Body of pancreas (tissue), 4 donors: ENCODE measurements around the gene DPY19L3.
"Not testable (repeated sequence)": the region's sequence is repeated elsewhere in the genome, so short reads cannot be mapped to it uniquely, and the experiment has no call there.

Source experiments
- POLR2A ChIP-seq, 3 donors: fragments of 450-650 bp; IDR thresholded peaks; one replicate each; pipeline ENCODE4 v1.6.1; 2016; ENCODE audit warnings: antibody characterized with exemption in 3 of 3, mild to moderate bottlenecking in 2 of 3
- TF ChIP-seq, protein P1 (sequence below), 7 experiments: fragments of 450-650 bp in 4 of 7; fragments of 200-600 bp in 3 of 7; sonication (generic) in 3 of 7; IDR thresholded peaks; one replicate each; pipeline ENCODE4 v1.5.1; 2016 to 2019; ENCODE audit warnings: antibody characterized with exemption in 7 of 7

DNA sequence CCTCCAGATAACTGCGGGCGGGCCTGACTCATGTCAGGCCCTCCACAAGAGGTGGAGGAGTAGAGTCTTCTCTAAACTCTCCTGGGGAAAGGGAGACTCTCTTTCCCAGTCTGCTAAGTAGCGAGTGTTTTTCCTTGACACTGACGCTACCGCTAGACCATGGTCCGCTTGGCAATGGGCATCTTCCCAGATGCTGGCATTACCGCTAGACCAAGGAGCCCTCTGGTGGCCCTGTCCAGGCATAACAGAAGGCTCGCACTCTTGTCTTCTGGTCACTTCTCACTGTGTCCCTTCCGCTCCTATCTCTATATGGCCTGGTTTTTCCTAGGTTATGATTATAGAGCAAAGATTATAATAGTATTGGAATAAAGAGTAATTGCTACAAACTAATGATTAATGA is 28.5 kb upstream of the DPY19L3 start:
- TF ChIP-seq, protein P1, sequence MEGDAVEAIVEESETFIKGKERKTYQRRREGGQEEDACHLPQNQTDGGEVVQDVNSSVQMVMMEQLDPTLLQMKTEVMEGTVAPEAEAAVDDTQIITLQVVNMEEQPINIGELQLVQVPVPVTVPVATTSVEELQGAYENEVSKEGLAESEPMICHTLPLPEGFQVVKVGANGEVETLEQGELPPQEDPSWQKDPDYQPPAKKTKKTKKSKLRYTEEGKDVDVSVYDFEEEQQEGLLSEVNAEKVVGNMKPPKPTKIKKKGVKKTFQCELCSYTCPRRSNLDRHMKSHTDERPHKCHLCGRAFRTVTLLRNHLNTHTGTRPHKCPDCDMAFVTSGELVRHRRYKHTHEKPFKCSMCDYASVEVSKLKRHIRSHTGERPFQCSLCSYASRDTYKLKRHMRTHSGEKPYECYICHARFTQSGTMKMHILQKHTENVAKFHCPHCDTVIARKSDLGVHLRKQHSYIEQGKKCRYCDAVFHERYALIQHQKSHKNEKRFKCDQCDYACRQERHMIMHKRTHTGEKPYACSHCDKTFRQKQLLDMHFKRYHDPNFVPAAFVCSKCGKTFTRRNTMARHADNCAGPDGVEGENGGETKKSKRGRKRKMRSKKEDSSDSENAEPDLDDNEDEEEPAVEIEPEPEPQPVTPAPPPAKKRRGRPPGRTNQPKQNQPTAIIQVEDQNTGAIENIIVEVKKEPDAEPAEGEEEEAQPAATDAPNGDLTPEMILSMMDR (IDR thresholded peaks at IDR 0.05): peak in 4 of 7 experiments; percentile 5 to 29 (median 18)
- TF ChIP-seq POLR2A (IDR thresholded peaks at IDR 0.05): not testable (repeated sequence)
